B cell (primary cell): Measurements from ENCODE around the gene LRBA. TPM values are rescaled to one million over a fixed set of nuclear protein-coding genes. Genes with fewer than 3 reads are reported as not detected.
"Not testable (repeated sequence)": the region's sequence is repeated elsewhere in the genome, so short reads cannot be mapped to it uniquely, and the experiment has no call there.

ENCODE experiments used
- ATAC-seq: fragments of 200-7000 bp; cut with Tn5 transposase; one replicate; pipeline ENCODE4 v1.10.0; 2021; ENCODE audit warnings: low read depth, mild to moderate bottlenecking, moderate number of reproducible peaks, moderate library complexity
- CTCF ChIA-PET: fragments of 350-600 bp; sonication (Branson Sonifier 250); formaldehyde crosslinking; loops from one replicate; lab custom pipeline; 2021; ENCODE audit warnings: antibody characterized with exemption, inconsistent platforms; lab: Charles Lee
- POLR2A ChIA-PET: fragments of 350-600 bp; sonication (Branson Sonifier 250); formaldehyde crosslinking; loops from one replicate; lab custom pipeline; 2021; ENCODE audit warnings: antibody characterized with exemption; lab: Charles Lee
- DNase-seq: peaks from one replicate; pipeline ENCODE4 v3.0.0; 2013
- H2AFZ ChIP-seq: 2 replicates; pipeline ENCODE4 v1.6.1; 2012; ENCODE audit warnings: mild to moderate bottlenecking, low read depth, low read length; ENCODE audit not compliant: insufficient read depth, poor library complexity, severe bottlenecking
- H3K27ac ChIP-seq, 2 donors: 1 replicate in 1 of 2; 2 replicates in 1 of 2; pipeline ENCODE4 v1.5.1; 2012 to 2013; ENCODE audit warnings: low read length in 2 of 2, mild to moderate bottlenecking in 2 of 2, moderate library complexity in 1 of 2
- H3K27me3 ChIP-seq, 4 experiments: fragments of 200-600 bp in 1 of 4; sonication (generic) in 1 of 4; replicated peaks in 1 of 4; 1 replicate in 2 of 4; 2 replicates in 2 of 4; pipeline versions ENCODE4 v1.6.1 to v1.7.0; 2013 to 2016; ENCODE audit warnings: low read length in 3 of 4, mild to moderate bottlenecking in 2 of 4, mixed read lengths in 1 of 4, moderate library complexity in 1 of 4; ENCODE audit not compliant: insufficient read depth in 4 of 4, control insufficient read depth in 3 of 4; ENCODE audit errors: control extremely low read depth in 1 of 4
- H3K36me3 ChIP-seq, 2 experiments: replicated peaks in 1 of 2; 1 replicate in 1 of 2; 2 replicates in 1 of 2; pipeline versions ENCODE4 v1.6.1 to v1.7.1; 2013; ENCODE audit warnings: low read length in 1 of 2; ENCODE audit not compliant: insufficient read depth in 2 of 2, control insufficient read depth in 1 of 2; ENCODE audit errors: control extremely low read depth in 1 of 2, extremely low read depth in 1 of 2
- H3K4me1 ChIP-seq, 2 donors: fragments of 200-600 bp in 1 of 2; sonication (generic) in 1 of 2; 1 replicate in 1 of 2; 2 replicates in 1 of 2; pipeline versions ENCODE4 v1.5.1 to v1.6.1; 2013 to 2017; ENCODE audit warnings: low read length in 2 of 2; ENCODE audit not compliant: control insufficient read depth in 2 of 2, insufficient read depth in 2 of 2
- H3K4me2 ChIP-seq: replicated peaks from 2 replicates; pipeline ENCODE3; 2012; ENCODE audit warnings: mild to moderate bottlenecking, low read depth, low read length; ENCODE audit not compliant: poor library complexity, severe bottlenecking
- H3K4me3 ChIP-seq, 5 experiments: fragments of 200-600 bp in 1 of 5; sonication (generic) in 1 of 5; 1 replicate in 3 of 5; 2 replicates in 2 of 5; pipeline versions ENCODE4 v1.5.1 to v1.7.0; 2011 to 2016; ENCODE audit warnings: low read length in 4 of 5, mild to moderate bottlenecking in 4 of 5, low read depth in 2 of 5, control low read depth in 1 of 5, moderate library complexity in 1 of 5; ENCODE audit not compliant: insufficient read depth in 1 of 5; ENCODE audit errors: control extremely low read depth in 1 of 5, extremely low read depth in 1 of 5
- H3K79me2 ChIP-seq: fragments of 200-600 bp; sonication (generic); one replicate; pipeline ENCODE4 v1.6.0; 2016; ENCODE audit warnings: low read length; ENCODE audit not compliant: control insufficient read depth, insufficient read depth
- H3K9ac ChIP-seq: fragments of 200-600 bp; sonication (generic); 2 replicates; pipeline ENCODE4 v1.6.1; 2017; ENCODE audit warnings: mild to moderate bottlenecking, low read length, moderate library complexity
- H3K9me3 ChIP-seq, 3 donors: one replicate each; pipeline versions ENCODE4 v1.6.1 to v1.7.1; 2013; ENCODE audit warnings: low read length in 2 of 3; ENCODE audit not compliant: control insufficient read depth in 2 of 3, insufficient read depth in 1 of 3; ENCODE audit errors: control extremely low read depth in 1 of 3
- H4K20me1 ChIP-seq: 2 replicates; pipeline ENCODE4 v1.6.0; 2012; ENCODE audit warnings: mild to moderate bottlenecking, low read length; ENCODE audit not compliant: insufficient read depth, control insufficient read depth, poor library complexity, severe bottlenecking
- H3K27ac Mint-ChIP-seq: one replicate; pipeline ENCODE4 v1.8.0; 2021; ENCODE audit warnings: mixed read lengths
- H3K27me3 Mint-ChIP-seq: one replicate; pipeline ENCODE4 v1.8.0; 2021; ENCODE audit warnings: mixed read lengths
- H3K4me1 Mint-ChIP-seq: one replicate; pipeline ENCODE4 v1.8.0; 2021; ENCODE audit warnings: mixed read lengths
- H3K4me3 Mint-ChIP-seq: one replicate; pipeline ENCODE4 v1.8.0; 2021; ENCODE audit warnings: mixed read lengths
- H3K9me3 Mint-ChIP-seq: one replicate; pipeline ENCODE4 v1.8.0; 2022; ENCODE audit warnings: mixed read lengths; ENCODE audit not compliant: insufficient read depth
- CTCF ChIP-seq: fragments of 200-600 bp; IDR thresholded peaks from one replicate; pipeline ENCODE4 v1.8.0; 2022; ENCODE audit warnings: antibody characterized with exemption, mild to moderate bottlenecking
- EZH2 ChIP-seq: IDR thresholded peaks from 2 replicates; pipeline ENCODE4 v1.6.1; 2012; ENCODE audit warnings: borderline replicate concordance, low read depth, mild to moderate bottlenecking, moderate library complexity, low read length; ENCODE audit not compliant: insufficient read depth, poor library complexity, severe bottlenecking
- WGBS: methylation state at CpG from one replicate; pipeline ENCODE4 v1.1.5; 2013; ENCODE audit warnings: missing lambda C conversion rate; ENCODE audit not compliant: insufficient coverage; 5-methylcytosine and 5-hydroxymethylcytosine counted together
- intact Hi-C: fragments of 100-400 bp; cut with micrococcal nuclease; formaldehyde crosslinking; loops from one replicate; pipeline ENCODE4 v1.10.0; 2022
- polyA plus RNA-seq: library from polyadenylated mRNA; depleted of rRNA; stranded (reverse); fragments of >200 nt; gene quantifications from 2 replicates; pipeline ENCODE4 v1.2.3, GENCODE V29; 2012
- total RNA-seq, 2 donors: library from RNA; stranded (reverse); fragments of 120-200 nt in 1 of 2; gene quantifications; 1 replicate in 1 of 2; 2 replicates in 1 of 2; pipeline versions ENCODE4 v1.2.3 to v1.2.4, GENCODE V29; 2013 to 2022

Gene LRBA
- total and polyA plus RNA-seq, 2 donors (not counting 1 experiment from before 2014, with no cell fraction given), result 17.5 to 86.7 TPM

- CTCF ChIA-PET, intact Hi-C loops, H3K9me3 Mint-ChIP-seq, POLR2A ChIA-PET, ATAC-seq, H3K9me3 ChIP-seq, H3K27ac Mint-ChIP-seq, H2AFZ ChIP-seq, H4K20me1 ChIP-seq, H3K79me2 ChIP-seq, H3K4me3 ChIP-seq, H3K27me3 ChIP-seq, H3K4me2 ChIP-seq, H3K4me3 Mint-ChIP-seq, H3K4me1 Mint-ChIP-seq, H3K27ac ChIP-seq, DNase-seq, H3K27me3 Mint-ChIP-seq, H3K4me1 ChIP-seq, H3K9ac ChIP-seq: not testable (repeated sequence)
- H3K36me3 ChIP-seq, result peaks cover 25 to 53% of the 10 kb centered on the region in 2 experiments
- no CpG with 5 or more reads among the region's 3 CpGs for WGBS
Observed at GRCh38 chr4:150918562-150918961, 96.5 kb downstream of the LRBA start.

GRCh38 chr4:150911326-150911725, 103.8 kb downstream of the LRBA start:
- Histone ChIP-seq H3K9ac (no peak overlapping the region), H2AFZ (no peak overlapping the region), H3K36me3 (peaks cover 27 to 47% of the 10 kb centered on the region in 2 experiments), H3K4me2 (no peak overlapping the region), H3K4me3 (no peak overlapping the region), H3K27me3 (no peaks in the 10 kb centered on the region), H4K20me1 (no peaks in the 10 kb centered on the region), H3K4me1 (no peaks in the 10 kb centered on the region), H3K27ac (no peak overlapping the region), H3K9me3 (peaks cover 0 to 7% (median 0%) of the 10 kb centered on the region in 3 donors), H3K79me2 (no peaks in the 10 kb centered on the region)
- no peaks in the 10 kb centered on the region for H3K27me3 Mint-ChIP-seq
- TF ChIP-seq CTCF, result no peak
- TF ChIP-seq EZH2, result no peak
- ChIA-PET CTCF (no interaction called here), POLR2A (no interaction called here)
- intact Hi-C loops, result no loop called here
- no peak overlapping the region for H3K27ac Mint-ChIP-seq
- peaks cover 5% of the 10 kb centered on the region for H3K4me1 Mint-ChIP-seq
- H3K4me3 Mint-ChIP-seq, result no peak overlapping the region
- no peak for ATAC-seq
- peaks cover 4% of the 10 kb centered on the region for H3K9me3 Mint-ChIP-seq
- WGBS, result no CpG with 5 or more reads among the region's 1 CpG
- no peak for DNase-seq
